Prostate gland (tissue), 2 donors: Measurements from ENCODE around the gene ZSWIM6. TPM values are rescaled to one million over a fixed set of nuclear protein-coding genes. Genes with fewer than 3 reads are reported as not detected.

Source experiments
- DNase-seq: peaks from one replicate; pipeline ENCODE4 v3.0.0-alpha.2; 2019; ENCODE audit warnings: low spot score
- H3K27ac ChIP-seq, 2 donors: fragments of 200-600 bp; sonication (generic); 2 replicates each; pipeline ENCODE4 v1.5.1; 2017 to 2019
- H3K27me3 ChIP-seq: fragments of 200-600 bp; sonication (generic); replicated peaks from 2 replicates; pipeline ENCODE4 v1.5.1; 2019; ENCODE audit not compliant: insufficient read depth
- H3K36me3 ChIP-seq, 2 donors: fragments of 200-600 bp; sonication (generic); 1 replicate in 1 of 2; 2 replicates in 1 of 2; pipeline versions ENCODE4 v1.5.1 to v1.8.1; 2017 to 2019
- H3K4me1 ChIP-seq: fragments of 200-600 bp; sonication (generic); replicated peaks from 2 replicates; pipeline ENCODE4 v1.5.1; 2019
- H3K4me3 ChIP-seq, 2 donors: fragments of 200-600 bp; sonication (generic); 2 replicates each; pipeline ENCODE4 v1.5.1; 2017 to 2019
- H3K9me3 ChIP-seq: fragments of 200-600 bp; sonication (generic); 2 replicates; pipeline ENCODE4 v1.5.1; 2017
- CTCF ChIP-seq, 4 experiments: fragments of 200-600 bp in 2 of 4; fragments of 450-650 bp in 2 of 4; sonication (generic) in 2 of 4; IDR thresholded peaks; 1 replicate in 3 of 4; 2 replicates in 1 of 4; pipeline ENCODE4 v1.5.1; 2016 to 2019; ENCODE audit warnings: antibody characterized with exemption in 4 of 4, mild to moderate bottlenecking in 2 of 4, moderate library complexity in 2 of 4
- POLR2A ChIP-seq: fragments of 450-650 bp; IDR thresholded peaks from one replicate; pipeline ENCODE4 v1.6.1; 2016; ENCODE audit warnings: antibody characterized with exemption, mild to moderate bottlenecking
- POLR2AphosphoS5 ChIP-seq: sonication (generic); formaldehyde crosslinking; IDR thresholded peaks from one replicate; pipeline ENCODE4 v1.6.1; 2017; ENCODE audit warnings: antibody characterized with exemption
- WGBS: methylation state at CpG from one replicate; pipeline ENCODE4 v1.1.5; 2018; 5-methylcytosine and 5-hydroxymethylcytosine counted together
- intact Hi-C: fragments of 100-400 bp; cut with DNase I; formaldehyde crosslinking; loops from one replicate; pipeline ENCODE4 v1.14.2; 2022
- total RNA-seq, 2 donors: library from RNA; depleted of rRNA; stranded (reverse); fragments of >200 nt; gene quantifications; one replicate each; pipeline ENCODE4 v1.1.0, GENCODE V29; 2016

ZSWIM6 gene
- total RNA-seq, 2 donors from 2014 or later = 8.7 to 13.7 TPM

- no peak overlapping the region for H3K4me3 ChIP-seq
- intact Hi-C loops = no loop called here
- no peaks in the 10 kb centered on the region for H3K9me3 ChIP-seq
- no peak for TF ChIP-seq POLR2AphosphoS5
- no peak for TF ChIP-seq CTCF (IDR thresholded peaks at IDR 0.05)
- TF ChIP-seq POLR2A = no peak
- H3K4me1 ChIP-seq = no peaks in the 10 kb centered on the region
- H3K27me3 ChIP-seq = no peaks in the 10 kb centered on the region
- no peaks in the 10 kb centered on the region for H3K36me3 ChIP-seq
- no peak for DNase-seq
- H3K27ac ChIP-seq = no peak overlapping the region
These were observed 17.9 kb downstream of the ZSWIM6 start for GRCh38 chr5:61349935-61350334.

DNA sequence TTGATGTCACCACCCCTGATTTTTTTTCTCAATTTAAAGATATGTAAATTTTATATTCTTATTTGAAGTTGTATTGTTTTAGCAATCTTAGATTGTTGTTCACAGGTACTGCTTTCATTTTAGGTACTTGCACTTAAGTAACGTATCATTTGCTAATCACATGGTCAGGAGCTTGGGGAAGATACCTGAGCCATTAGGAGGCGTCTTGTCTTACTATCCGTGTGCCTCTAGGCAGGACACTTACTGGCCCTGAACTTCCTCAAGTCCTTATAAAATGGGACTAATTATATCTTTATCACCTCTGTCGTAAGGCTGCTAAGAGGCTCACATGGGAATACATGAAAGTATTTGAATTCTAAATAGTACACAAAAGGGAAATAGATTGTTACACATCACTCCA is 18.5 kb downstream of the ZSWIM6 start:
- no peak for TF ChIP-seq CTCF (IDR thresholded peaks at IDR 0.05)
- no peak for TF ChIP-seq POLR2A
- TF ChIP-seq POLR2AphosphoS5 = no peak
- WGBS = 85% methylated on average over 4 of the region's 4 CpGs
- H3K4me3 ChIP-seq = no peak overlapping the region
- H3K27ac ChIP-seq = no peak overlapping the region
- no peak for DNase-seq
- no peaks in the 10 kb centered on the region for H3K27me3 ChIP-seq
- H3K4me1 ChIP-seq = no peaks in the 10 kb centered on the region
- intact Hi-C loops = no loop called here
- no peaks in the 10 kb centered on the region for H3K9me3 ChIP-seq
- no peaks in the 10 kb centered on the region for H3K36me3 ChIP-seq

GRCh38 chr5:61351733-61352132 is 19.7 kb downstream of the ZSWIM6 start:
- no peak overlapping the region for H3K4me3 ChIP-seq
- H3K36me3 ChIP-seq = no peaks in the 10 kb centered on the region
- TF ChIP-seq POLR2AphosphoS5 (no peak), POLR2A (no peak), CTCF (IDR thresholded peaks at IDR 0.05) (no peak)
- H3K27ac ChIP-seq = no peak overlapping the region
- intact Hi-C loops = no loop called here
- no peaks in the 10 kb centered on the region for H3K27me3 ChIP-seq
- H3K4me1 ChIP-seq = no peaks in the 10 kb centered on the region
- 98% methylated on average over 2 of the region's 2 CpGs for WGBS
- DNase-seq = no peak
- H3K9me3 ChIP-seq = no peaks in the 10 kb centered on the region

- H3K4me1 ChIP-seq = no peaks in the 10 kb centered on the region
These were observed 20.1 kb downstream of the ZSWIM6 start for GRCh38 chr5:61352180-61352579.

More at GRCh38 chr5:61352180-61352579, 20.1 kb downstream of the ZSWIM6 start:
- Histone ChIP-seq H3K9me3 (no peaks in the 10 kb centered on the region), H3K27me3 (no peaks in the 10 kb centered on the region), H3K27ac (no peak overlapping the region), H3K36me3 (no peaks in the 10 kb centered on the region), H3K4me3 (no peak overlapping the region)
- TF ChIP-seq CTCF (IDR thresholded peaks at IDR 0.05) (no peak), POLR2A (no peak), POLR2AphosphoS5 (no peak)
- no peak for DNase-seq
- intact Hi-C loops = no loop called here
